PC-3 (cell line): ENCODE results near the gene UBE3C. TPM values are rescaled to one million over a fixed set of nuclear protein-coding genes. Genes with fewer than 3 reads are reported as not detected.

Source experiments
- ATAC-seq: fragments of 200-7000 bp; cut with Tn5 transposase; 2 replicates; pipeline ENCODE4 v1.9.1; 2020; ENCODE audit warnings: mild to moderate bottlenecking, moderate library complexity
- BruUV-seq: library from RNA; stranded (reverse); fragments of 400-500 nt; replicated peaks from 2 replicates; lab custom pipeline; 2021; lab: Mats Ljungman, UMichigan
- CTCF ChIA-PET: fragments of 300-600 bp; sonication (Branson Sonifier 250); formaldehyde crosslinking; loops from one replicate; lab custom pipeline; 2022; ENCODE audit warnings: antibody characterized with exemption; lab: Charles Lee
- POLR2A ChIA-PET: fragments of 300-600 bp; sonication (Branson Sonifier 250); formaldehyde crosslinking; loops from one replicate; lab custom pipeline; 2022; ENCODE audit warnings: antibody characterized with exemption; ENCODE audit not compliant: unreplicated experiment; lab: Charles Lee
- DNase-seq: peaks from one replicate; pipeline ENCODE4 v3.0.0-alpha.2; 2015
- H2AFZ ChIP-seq: fragments of 300-600 bp; sonication (generic); 2 replicates; pipeline ENCODE4 v1.6.0; 2016; ENCODE audit warnings: antibody characterized with exemption, low read length
- H3F3A ChIP-seq: fragments of 300-600 bp; sonication (generic); one replicate; pipeline ENCODE4 v1.6.0; 2017; ENCODE audit warnings: antibody characterized with exemption, low read length, control low read depth, mild to moderate bottlenecking; ENCODE audit not compliant: unreplicated experiment
- H3K27ac ChIP-seq: fragments of 300-600 bp; sonication (generic); 2 replicates; pipeline ENCODE4 v1.5.1; 2016; ENCODE audit warnings: mild to moderate bottlenecking, low read length
- H3K27me3 ChIP-seq: fragments of 300-600 bp; sonication (generic); 2 replicates; pipeline ENCODE4 v1.6.1; 2016; ENCODE audit warnings: low read length, mixed read lengths
- H3K36me3 ChIP-seq: fragments of 300-600 bp; sonication (generic); 2 replicates; pipeline ENCODE4 v1.6.1; 2016; ENCODE audit warnings: low read depth, mixed run types, low read length, mixed read lengths
- H3K4me1 ChIP-seq: fragments of 300-600 bp; sonication (generic); 2 replicates; pipeline ENCODE4 v1.5.1; 2016; ENCODE audit warnings: low read length; ENCODE audit not compliant: insufficient read depth
- H3K4me2 ChIP-seq: fragments of 300-600 bp; sonication (generic); 2 replicates; pipeline ENCODE4 v1.6.0; 2016; ENCODE audit warnings: low read length
- H3K4me3 ChIP-seq: fragments of 300-600 bp; sonication (generic); 2 replicates; pipeline ENCODE4 v1.5.1; 2016; ENCODE audit warnings: mild to moderate bottlenecking, low read length, mixed read lengths
- H3K79me2 ChIP-seq: fragments of 300-600 bp; sonication (generic); 2 replicates; pipeline ENCODE4 v1.6.1; 2017; ENCODE audit warnings: low read length, mixed read lengths
- H3K9ac ChIP-seq: fragments of 300-600 bp; sonication (generic); 2 replicates; pipeline ENCODE4 v1.6.0; 2016; ENCODE audit warnings: mild to moderate bottlenecking, low read length
- H3K9me2 ChIP-seq: fragments of 300-600 bp; sonication (generic); replicated peaks from 2 replicates; pipeline ENCODE4 v1.6.1; 2016; ENCODE audit warnings: mixed run types, low read length, mixed read lengths
- H3K9me3 ChIP-seq: fragments of 300-600 bp; sonication (generic); 2 replicates; pipeline ENCODE4 v1.6.1; 2016; ENCODE audit warnings: low read length, mixed read lengths
- H4K20me1 ChIP-seq: fragments of 300-600 bp; sonication (generic); 2 replicates; pipeline ENCODE4 v1.6.1; 2016; ENCODE audit warnings: low read length, mixed read lengths
- CTCF ChIP-seq: fragments of 300-600 bp; sonication (generic); conservative IDR thresholded peaks from 2 replicates; pipeline ENCODE4 v1.5.1; 2017; ENCODE audit warnings: antibody characterized with exemption, low read depth, mild to moderate bottlenecking, low read length
- EZH2 ChIP-seq: fragments of 300-600 bp; sonication (generic); IDR thresholded peaks from one replicate; pipeline ENCODE4 v1.6.1; 2017; ENCODE audit warnings: antibody characterized with exemption, mild to moderate bottlenecking, low read length; ENCODE audit not compliant: unreplicated experiment
- EZH2phosphoT487 ChIP-seq: fragments of 300-600 bp; sonication (generic); IDR thresholded peaks from 2 replicates; pipeline ENCODE4 v1.6.1; 2018; ENCODE audit warnings: mild to moderate bottlenecking, antibody characterized with exemption, low read length, borderline replicate concordance
- intact Hi-C: fragments of 100-400 bp; cut with micrococcal nuclease; formaldehyde crosslinking; loops from 2 replicates; pipeline ENCODE4 v1.9.0; 2023
- total RNA-seq: library from RNA; depleted of rRNA; stranded (reverse); fragments of >200 nt; gene quantifications from 2 replicates; pipeline ENCODE4 v1.2.3, GENCODE V29; 2014

Gene UBE3C
- total RNA-seq, 1 experiment from 2014 or later, result 86.6 TPM

- H3K9me2 ChIP-seq, result no peaks in the 10 kb centered on the region
- no peaks in the 10 kb centered on the region for H3K27me3 ChIP-seq
- ChIA-PET POLR2A (interaction anchor here (0.5 to 0.7 kb wide), 3 partner anchors 16 to 744 kb away, joined by 3 to 8 read pairs (median 4); no protein-coding TSS in a partner anchor), CTCF (no interaction called here)
- no peaks in the 10 kb centered on the region for H3K79me2 ChIP-seq
- no peaks in the 10 kb centered on the region for H3F3A ChIP-seq
- no peaks in the 10 kb centered on the region for H4K20me1 ChIP-seq
- H2AFZ ChIP-seq, result no peak overlapping the region
- intact Hi-C loops, result loop anchor here (1.0 to 5.0 kb wide), 2 partner anchors 9 to 36 kb away; partner anchors contain the start of gene DNAJB6
- TF ChIP-seq EZH2 (no peak), EZH2phosphoT487 (no peak), CTCF (no peak)
- peaks cover 27% of the 10 kb centered on the region for H3K4me1 ChIP-seq
- no peak overlapping the region for H3K4me3 ChIP-seq
- H3K4me2 ChIP-seq, result peak overlapping the region; percentile 43; the same call in 1 of the 2 replicates
- no TSS peak for BruUV-seq
- no peaks in the 10 kb centered on the region for H3K36me3 ChIP-seq
- H3K9ac ChIP-seq, result peak overlapping the region; percentile 81
- no peak for ATAC-seq
- H3K9me3 ChIP-seq, result no peaks in the 10 kb centered on the region
- no peak for DNase-seq
- peak overlapping the region; percentile 98 for H3K27ac ChIP-seq
These were observed 162.9 kb downstream of the UBE3C start for GRCh38 chr7:157301610-157302120.

- no peak overlapping the region for H3K4me2 ChIP-seq
- H3K9me2 ChIP-seq, result no peaks in the 10 kb centered on the region
- peaks cover 21% of the 10 kb centered on the region for H3F3A ChIP-seq
- peaks cover 41% of the 10 kb centered on the region for H3K4me1 ChIP-seq
- ATAC-seq (no peak), DNase-seq (no peak)
- no peaks in the 10 kb centered on the region for H3K36me3 ChIP-seq
- no peak overlapping the region for H3K4me3 ChIP-seq
- no peaks in the 10 kb centered on the region for H4K20me1 ChIP-seq
- POLR2A ChIA-PET, result interaction anchor here (0.5 kb wide), 1 partner anchor 11 kb away, joined by 4 read pairs; no protein-coding TSS in a partner anchor
- TF ChIP-seq EZH2phosphoT487 (no peak), EZH2 (no peak)
- H3K9ac ChIP-seq, result no peak overlapping the region
- CTCF ChIA-PET, result interaction anchor here (1.0 kb wide), 1 partner anchor 31 kb away, joined by 3 read pairs; no protein-coding TSS in a partner anchor
- BruUV-seq, result no TSS peak
- H3K27me3 ChIP-seq, result no peaks in the 10 kb centered on the region
- intact Hi-C loops, result no loop called here
- H3K79me2 ChIP-seq, result no peaks in the 10 kb centered on the region
- no peak overlapping the region for H2AFZ ChIP-seq
- H3K27ac ChIP-seq, result no peak overlapping the region
- no peaks in the 10 kb centered on the region for H3K9me3 ChIP-seq
These were observed 168.4 kb downstream of the UBE3C start for GRCh38 chr7:157306846-157307838.

GRCh38 chr7:157309988-157310668, 171.4 kb downstream of the UBE3C start:
- peak overlapping the region; percentile 33; the same call in 1 of the 2 replicates for H2AFZ ChIP-seq
- H3K36me3 ChIP-seq, result no peaks in the 10 kb centered on the region
- H3K9me3 ChIP-seq, result no peaks in the 10 kb centered on the region
- ChIA-PET CTCF (no interaction called here), POLR2A (no interaction called here)
- DNase-seq, result peak; percentile 97
- peaks cover 25% of the 10 kb centered on the region for H3K4me1 ChIP-seq
- TF ChIP-seq EZH2phosphoT487 (no peak), CTCF (no peak), EZH2 (no peak)
- H3K4me3 ChIP-seq, result peak overlapping the region; percentile 42
- peaks cover 21% of the 10 kb centered on the region for H3F3A ChIP-seq
- ATAC-seq, result peak; percentile 88
- peak overlapping the region; percentile 81 for H3K4me2 ChIP-seq
- BruUV-seq, result TSS peak; percentile 87
- H4K20me1 ChIP-seq, result no peaks in the 10 kb centered on the region
- no peaks in the 10 kb centered on the region for H3K79me2 ChIP-seq
- H3K27me3 ChIP-seq, result no peaks in the 10 kb centered on the region
- no peaks in the 10 kb centered on the region for H3K9me2 ChIP-seq
- intact Hi-C loops, result loop anchor here (1.0 kb wide), 3 partner anchors 8 to 28 kb away; no protein-coding TSS in a partner anchor
- peak overlapping the region; percentile 99 for H3K27ac ChIP-seq
- peak overlapping the region; percentile 80 for H3K9ac ChIP-seq
